H1 (cell line): ENCODE data around the gene BARHL1. TPM values are rescaled to one million over a fixed set of nuclear protein-coding genes. Genes with fewer than 3 reads are reported as not detected.

Source experiments
- EGR1 ChIP-seq: IDR thresholded peaks from 2 replicates; pipeline ENCODE4 v1.6.1; 2011; ENCODE audit warnings: low read depth, low read length, borderline replicate concordance
- POLR2A ChIP-seq, 2 experiments: IDR thresholded peaks; 1 replicate in 1 of 2; 2 replicates in 1 of 2; pipeline ENCODE4 v1.6.1; 2011; ENCODE audit warnings: low read depth in 2 of 2, low read length in 2 of 2, mild to moderate bottlenecking in 2 of 2; ENCODE audit errors: control extremely low read depth in 1 of 2
- SRF ChIP-seq: IDR thresholded peaks from 2 replicates; pipeline ENCODE4 v1.6.1; 2011; ENCODE audit warnings: mild to moderate bottlenecking, low read depth, low read length, moderate library complexity
- polyA plus RNA-seq, 7 experiments: library from polyadenylated mRNA; depleted of rRNA in 3 of 7; stranded (reverse) in 5 of 7; unstranded in 2 of 7; fragments of >200 nt in 5 of 7; fragments of 200-250 nt in 2 of 7; gene quantifications; 1 replicate in 5 of 7; 2 replicates in 1 of 7; 4 replicates in 1 of 7; pipeline versions ENCODE4 v1.2.1 to v1.2.3, GENCODE V29; 2011 to 2013; ENCODE audit warnings: missing spikeins in 2 of 7, mixed read lengths in 2 of 7
- total RNA-seq: library from RNA; stranded (reverse); fragmentation: NEBNext Ultra II Directional; extraction: Animal tissue kit (Norgen Biotek cat#: 25700); gene quantifications from 2 replicates; pipeline ENCODE4 v1.2.1, GENCODE V29; 2021

BARHL1 gene
- total and polyA plus RNA-seq, 2 of the 8 experiments (the other 6 are each of a cell fraction or from before 2014, with no cell fraction given): not detected

DNA sequence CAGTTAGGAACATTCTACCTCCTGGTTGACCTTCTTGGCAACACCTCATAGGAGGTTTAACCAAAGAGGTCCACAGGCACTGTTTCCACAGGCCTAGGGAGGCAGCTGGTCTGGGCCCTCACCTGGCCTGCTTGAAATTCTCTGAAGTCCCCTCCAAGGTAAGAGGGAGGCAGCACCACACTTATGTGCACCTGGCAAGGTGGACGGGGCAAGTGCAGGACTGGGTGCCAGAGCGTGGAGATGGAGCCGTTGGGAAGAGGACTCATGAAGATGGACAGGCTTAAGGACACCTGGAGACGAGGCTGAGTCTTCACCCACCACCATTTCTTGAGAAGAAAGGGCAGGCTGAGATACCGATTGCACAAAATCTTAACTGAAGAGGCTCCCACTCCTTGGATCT, 6.6 kb upstream of the BARHL1 start (continued):
- TF ChIP-seq POLR2A (IDR thresholded peaks at IDR 0.05; ENCODE audit: control extremely low read depth in 1 of 2, low read depth in 2 of 2, low read length in 2 of 2) (no peak), EGR1 (no peak), SRF (no peak)
